Liver (tissue), 9 donors: Measurements from ENCODE around the gene FKRP. TPM values are rescaled to one million over a fixed set of nuclear protein-coding genes. Genes with fewer than 3 reads are reported as not detected.
A peak's percentile ranks its signal among the peaks of the same experiment; 100 is the strongest.

Experiments
- DNase-seq: peaks from one replicate; pipeline ENCODE4 v3.0.0-alpha.2; 2017; ENCODE audit warnings: low spot score
- H3K27ac ChIP-seq, 2 donors: one replicate each; pipeline ENCODE4 v1.7.0; 2013; ENCODE audit warnings: inconsistent platforms in 2 of 2, low read length in 2 of 2, control low read depth in 1 of 2, low read depth in 1 of 2, mild to moderate bottlenecking in 1 of 2
- H3K27me3 ChIP-seq, 4 donors: one replicate each; pipeline versions ENCODE4 v1.6.1 to v1.7.0; 2013; ENCODE audit warnings: low read length in 3 of 4, inconsistent platforms in 1 of 4, mild to moderate bottlenecking in 1 of 4, moderate library complexity in 1 of 4; ENCODE audit not compliant: control insufficient read depth in 4 of 4, insufficient read depth in 4 of 4
- H3K36me3 ChIP-seq, 4 donors: one replicate each; pipeline versions ENCODE4 v1.6.1 to v1.7.0; 2013; ENCODE audit warnings: low read length in 3 of 4, mild to moderate bottlenecking in 3 of 4, low read depth in 1 of 4, moderate library complexity in 1 of 4; ENCODE audit not compliant: control insufficient read depth in 4 of 4, insufficient read depth in 3 of 4
- H3K4me1 ChIP-seq, 4 donors: one replicate each; pipeline versions ENCODE4 v1.6.1 to v1.7.0; 2013; ENCODE audit warnings: low read length in 3 of 4, mild to moderate bottlenecking in 3 of 4, moderate library complexity in 1 of 4; ENCODE audit not compliant: control insufficient read depth in 4 of 4, insufficient read depth in 4 of 4
- H3K4me3 ChIP-seq, 3 donors: one replicate each; pipeline versions ENCODE4 v1.6.1 to v1.7.0; 2013; ENCODE audit warnings: low read length in 3 of 3, control low read depth in 1 of 3, low read depth in 1 of 3, mild to moderate bottlenecking in 1 of 3
- H3K9ac ChIP-seq, 2 donors: one replicate each; pipeline ENCODE4 v1.7.0; 2013; ENCODE audit warnings: low read length in 2 of 2, mild to moderate bottlenecking in 2 of 2, moderate library complexity in 2 of 2, control low read depth in 1 of 2, low read depth in 1 of 2
- H3K9me3 ChIP-seq, 4 donors: one replicate each; pipeline versions ENCODE4 v1.6.1 to v1.7.0; 2013; ENCODE audit warnings: low read length in 3 of 4; ENCODE audit not compliant: control insufficient read depth in 4 of 4
- ATF3 ChIP-seq: IDR thresholded peaks from 2 replicates; pipeline ENCODE4 v1.6.1; 2016; ENCODE audit warnings: antibody characterized with exemption
- FOXA2 ChIP-seq: IDR thresholded peaks from 2 replicates; pipeline ENCODE4 v1.6.1; 2016; ENCODE audit warnings: antibody characterized with exemption
- HNF4G ChIP-seq: IDR thresholded peaks from 2 replicates; pipeline ENCODE4 v1.6.1; 2016; ENCODE audit warnings: antibody characterized with exemption
- RAD21 ChIP-seq, 2 donors: IDR thresholded peaks; 2 replicates each; pipeline ENCODE4 v1.6.1; 2016; ENCODE audit warnings: antibody characterized with exemption in 2 of 2, mild to moderate bottlenecking in 2 of 2
- REST ChIP-seq: IDR thresholded peaks from 2 replicates; pipeline ENCODE4 v1.6.1; 2016; ENCODE audit warnings: antibody characterized with exemption, mild to moderate bottlenecking
- YY1 ChIP-seq: IDR thresholded peaks from 2 replicates; pipeline ENCODE4 v1.6.1; 2016; ENCODE audit warnings: antibody characterized with exemption, mild to moderate bottlenecking
- WGBS: extraction: QIAGEN DNeasy Blood & Tissue Kit; methylation state at CpG from one replicate; pipeline ENCODE4 v1.1.7; 2013; 5-methylcytosine and 5-hydroxymethylcytosine counted together
- polyA plus RNA-seq, 2 donors: library from polyadenylated mRNA; stranded (reverse) in 1 of 2; unstranded in 1 of 2; fragments of 200-250 nt in 1 of 2; fragments of >200 nt in 1 of 2; fragmentation: Nextera tagmentation in 1 of 2; extraction: Ambion mirVana in 1 of 2; gene quantifications; one replicate each; pipeline versions ENCODE4 v1.2.1 to v1.2.3, GENCODE V29; 2013 to 2015
- total RNA-seq, 2 donors: library from RNA; depleted of rRNA; stranded (reverse); fragments of >200 nt; gene quantifications; one replicate each; pipeline ENCODE4 v1.2.3, GENCODE V29; 2014
- donor health status: healthy.
- donor health status: healthy.
- donor health status: healthy.
- donor health status: healthy.
- donor health status: healthy.

Gene FKRP
- total and polyA plus RNA-seq, 4 donors: 2.5 to 11.1 (median 8.1) TPM

DNA sequence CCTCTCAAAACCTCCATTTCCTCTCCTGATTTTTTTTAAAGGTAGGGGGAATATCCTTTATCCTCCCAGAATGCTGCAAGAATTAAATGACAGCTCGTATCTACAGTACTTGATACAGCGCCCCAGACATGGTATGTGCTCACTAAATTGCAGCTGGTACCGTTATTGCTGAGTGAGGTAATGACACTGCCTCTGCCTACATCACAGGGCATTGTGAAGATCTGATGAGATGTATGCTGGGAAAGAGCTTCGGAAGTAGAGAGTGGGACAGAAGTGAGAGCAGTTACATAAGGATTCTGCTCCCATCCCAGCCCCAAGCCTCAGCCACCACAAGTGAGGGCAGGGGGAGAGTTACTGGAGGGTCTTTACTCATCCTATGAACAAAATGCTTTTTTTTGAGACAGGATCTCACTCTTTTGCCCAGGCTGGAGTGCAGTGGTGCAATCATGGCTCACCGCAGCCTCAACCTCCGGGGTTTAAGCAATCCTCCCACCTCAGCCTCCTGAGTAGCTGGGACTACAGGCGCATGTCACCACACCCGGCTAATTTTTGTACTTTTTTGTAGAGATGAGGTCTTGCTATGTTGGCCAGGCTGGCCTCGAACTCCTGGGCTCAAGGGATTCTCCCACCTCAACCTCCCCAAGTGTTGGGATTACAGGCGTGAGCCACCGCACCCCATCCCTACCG is 1.7 kb upstream of the FKRP start:
- WGBS: 87% methylated on average over 12 of the region's 12 CpGs
- Histone ChIP-seq H3K36me3 (peaks cover 0 to 2% (median under 1%) of the 10 kb centered on the region in 4 donors), H3K9me3 (no peaks in the 10 kb centered on the region), H3K4me1 (peaks cover 10 to 39% (median 26%) of the 10 kb centered on the region in 4 donors), H3K9ac (no peak overlapping the region), H3K4me3 (no peak overlapping the region), H3K27me3 (no peaks in the 10 kb centered on the region), H3K27ac (no peak overlapping the region)
- TF ChIP-seq RAD21 (IDR thresholded peaks at IDR 0.05) (no peak), HNF4G (no peak), REST (no peak), YY1 (no peak), ATF3 (no peak), FOXA2 (no peak)
- DNase-seq: no peak

GRCh38 chr19:46745030-46745429 is 827 bp upstream of the FKRP start:
- no peak for DNase-seq

More at GRCh38 chr19:46745030-46745429, 827 bp upstream of the FKRP start:
- no peaks in the 10 kb centered on the region for H3K9me3 ChIP-seq
- peak overlapping the region in 1 of 2 donors; percentile 66 for H3K27ac ChIP-seq
- no peak for TF ChIP-seq REST
- peaks cover 0 to 2% (median under 1%) of the 10 kb centered on the region in 4 donors for H3K36me3 ChIP-seq
- H3K9ac ChIP-seq: peak overlapping the region; percentile 41 to 82
- peak overlapping the region; percentile 92 to 96 (median 95) for H3K4me3 ChIP-seq
- 41% methylated on average over 8 of the region's 8 CpGs for WGBS
- peaks cover 10 to 31% (median 21%) of the 10 kb centered on the region in 4 donors for H3K4me1 ChIP-seq
- no peaks in the 10 kb centered on the region for H3K27me3 ChIP-seq
